WTC11 (cell line): ENCODE results near the gene WNT3. TPM values are rescaled to one million over a fixed set of nuclear protein-coding genes. Genes with fewer than 3 reads are reported as not detected.
"Not testable (repeated sequence)": the region's sequence is repeated elsewhere in the genome, so short reads cannot be mapped to it uniquely, and the experiment has no call there.

Experiments used
- ATAC-seq: fragments of 200-7000 bp; cut with Tn5 transposase; 2 replicates; pipeline ENCODE4 v1.10.0; 2021; ENCODE audit warnings: mild to moderate bottlenecking, moderate library complexity
- CTCF ChIA-PET: fragments of 300-600 bp; sonication (Branson Sonifier 250); formaldehyde crosslinking; loops from one replicate; lab custom pipeline; 2021; ENCODE audit warnings: antibody characterized with exemption; lab: Charles Lee
- POLR2A ChIA-PET: fragments of 350-600 bp; sonication (Branson Sonifier 250); formaldehyde crosslinking; loops from one replicate; lab custom pipeline; 2021; ENCODE audit warnings: antibody characterized with exemption; lab: Charles Lee
- DNase-seq: peaks from one replicate; pipeline ENCODE4 v3.0.0; 2021; ENCODE audit warnings: low spot score
- H3K27ac Mint-ChIP-seq: 2 replicates; pipeline ENCODE4 v1.8.0; 2021; ENCODE audit warnings: mixed read lengths
- H3K27me3 Mint-ChIP-seq: 2 replicates; pipeline ENCODE4 v1.8.0; 2021; ENCODE audit warnings: low read depth, mild to moderate bottlenecking, moderate library complexity, mixed read lengths
- H3K36me3 Mint-ChIP-seq: 2 replicates; pipeline ENCODE4 v1.8.0; 2021; ENCODE audit warnings: mixed read lengths
- H3K4me1 Mint-ChIP-seq: 2 replicates; pipeline ENCODE4 v1.8.0; 2022; ENCODE audit warnings: mixed read lengths
- H3K4me3 Mint-ChIP-seq: 2 replicates; pipeline ENCODE4 v1.8.0; 2021; ENCODE audit warnings: mild to moderate bottlenecking, moderate library complexity, mixed read lengths
- H3K9me3 Mint-ChIP-seq: 2 replicates; pipeline ENCODE4 v1.8.0; 2021; ENCODE audit warnings: mixed read lengths
- FOXP1 ChIP-seq: sonication (generic); formaldehyde crosslinking; IDR thresholded peaks from 2 replicates; pipeline ENCODE4 v1.8.0; 2022; ENCODE audit warnings: missing genetic modification reagents, mild to moderate bottlenecking, moderate library complexity, borderline replicate concordance
- GRHL2 ChIP-seq: fragments of 250-450 bp; sonication (Bioruptor Pico); IDR thresholded peaks from 2 replicates; pipeline ENCODE4 v1.8.0; 2022; ENCODE audit warnings: mild to moderate bottlenecking, moderate library complexity; ENCODE audit not compliant: insufficient replicate concordance, severe bottlenecking
- MLX ChIP-seq: sonication (generic); formaldehyde crosslinking; IDR thresholded peaks from 2 replicates; pipeline ENCODE4 v1.8.1; 2023; ENCODE audit warnings: mild to moderate bottlenecking, missing genetic modification reagents, moderate library complexity
- NFATC4 ChIP-seq: fragments of 250-450 bp; sonication (Bioruptor Pico); IDR thresholded peaks from 2 replicates; pipeline ENCODE4 v1.9.0; 2021; ENCODE audit warnings: mild to moderate bottlenecking
- PRDM15 ChIP-seq: sonication (generic); formaldehyde crosslinking; IDR thresholded peaks from 2 replicates; pipeline ENCODE4 v1.8.0; 2022; ENCODE audit warnings: missing genetic modification reagents
- TP53 ChIP-seq: sonication (generic); formaldehyde crosslinking; IDR thresholded peaks from 2 replicates; pipeline ENCODE4 v1.8.1; 2023; ENCODE audit warnings: mild to moderate bottlenecking, missing genetic modification reagents
- ZNF317 ChIP-seq: sonication (generic); formaldehyde crosslinking; IDR thresholded peaks from 2 replicates; pipeline ENCODE4 v1.8.1; 2023; ENCODE audit warnings: low read depth, mild to moderate bottlenecking, moderate library complexity, missing genetic modification reagents, borderline replicate concordance
- ZNF425 ChIP-seq: fragments of 250-450 bp; sonication (Bioruptor Pico); conservative IDR thresholded peaks from 2 replicates; pipeline ENCODE4 v1.9.0; 2021; ENCODE audit warnings: mild to moderate bottlenecking
- ZNF512 ChIP-seq: sonication (generic); formaldehyde crosslinking; IDR thresholded peaks from 2 replicates; pipeline ENCODE4 v1.8.1; 2022; ENCODE audit warnings: missing genetic modification reagents, borderline replicate concordance
- total RNA-seq: library from RNA; stranded (reverse); gene quantifications from 3 replicates; pipeline ENCODE4 v1.2.3, GENCODE V29; 2021

Gene WNT3
- total RNA-seq, 1 experiment from 2014 or later, result 14.1 TPM

GRCh38 chr17:46770439-46770817 is 48.1 kb downstream of the WNT3 start (continued):
- no peak for TF ChIP-seq PRDM15 (CRISPR knock-in tag)

GRCh38 chr17:46769531-46770438 is 48.7 kb downstream of the WNT3 start:
- H3K4me3 Mint-ChIP-seq, result peak overlapping the region; percentile 65
- ATAC-seq (no peak), DNase-seq (no peak)
- no peaks in the 10 kb centered on the region for H3K9me3 Mint-ChIP-seq
- H3K4me1 Mint-ChIP-seq, result peaks cover 46% of the 10 kb centered on the region
- peaks cover 16% of the 10 kb centered on the region; the same call in 1 of the 2 replicates for H3K36me3 Mint-ChIP-seq
- H3K27ac Mint-ChIP-seq, result no peak overlapping the region
- peak; percentile 70; the same call in 1 of the 2 replicates for TF ChIP-seq FOXP1
- no peak for TF ChIP-seq ZNF512 (CRISPR knock-in tag)
- no peak for TF ChIP-seq NFATC4 (CRISPR knock-in tag)
- no peak for TF ChIP-seq ZNF317 (CRISPR knock-in tag)
- TF ChIP-seq ZNF425 (CRISPR knock-in tag), result no peak
- POLR2A ChIA-PET, result no interaction called here
- CTCF ChIA-PET, result no interaction called here
- peaks cover 60% of the 10 kb centered on the region for H3K27me3 Mint-ChIP-seq

- H3K27ac Mint-ChIP-seq, DNase-seq, H3K9me3 Mint-ChIP-seq, ATAC-seq, H3K4me3 Mint-ChIP-seq, POLR2A ChIA-PET, CTCF ChIA-PET: not testable (repeated sequence)
- Mint-ChIP-seq H3K27me3 (peaks cover 51% of the 10 kb centered on the region), H3K4me1 (peaks cover 45% of the 10 kb centered on the region), H3K36me3 (peaks cover 17% of the 10 kb centered on the region; the same call in 1 of the 2 replicates)
These were observed 49.6 kb downstream of the WNT3 start for GRCh38 chr17:46768896-46769295.

- peaks cover 41% of the 10 kb centered on the region for H3K4me1 Mint-ChIP-seq
- H3K4me3 Mint-ChIP-seq, result no peak overlapping the region
- peaks cover 19% of the 10 kb centered on the region; the same call in 1 of the 2 replicates for H3K36me3 Mint-ChIP-seq
- ChIA-PET POLR2A (no interaction called here), CTCF (no interaction called here)
- no peaks in the 10 kb centered on the region for H3K9me3 Mint-ChIP-seq
- TF ChIP-seq GRHL2 (CRISPR knock-in tag), result no peak
- no peak for TF ChIP-seq MLX (CRISPR knock-in tag)
- 0 out of 2 replicates have a peak, but pooled peaks have one; percentile 15 for TF ChIP-seq ZNF317 (CRISPR knock-in tag)
- TF ChIP-seq TP53 (CRISPR knock-in tag), result no peak
- H3K27ac Mint-ChIP-seq, result no peak overlapping the region
- DNase-seq, result no peak
- peaks cover 47% of the 10 kb centered on the region for H3K27me3 Mint-ChIP-seq
- no peak for ATAC-seq
These were observed 50.0 kb downstream of the WNT3 start for GRCh38 chr17:46768540-46768870.
